Measurements from ENCODE around the gene CAMKK2. TPM values are rescaled to one million over a fixed set of nuclear protein-coding genes. Genes with fewer than 3 reads are reported as not detected.
"Not testable (repeated sequence)": the region's sequence is repeated elsewhere in the genome, so short reads cannot be mapped to it uniquely, and the experiment has no call there.

CAMKK2 gene
- total RNA-seq, 2 experiments from 2014 or later = 21.1 to 27.6 TPM

- CTCF ChIA-PET (ENCODE audit: unreplicated experiment) = no interaction called here
- DNase-seq (ENCODE audit: low spot score) = peak; percentile 90
- Histone ChIP-seq H4K20me1 (ENCODE audit: insufficient read depth, low read length) (no peaks in the 10 kb centered on the region), H3K4me1 (ENCODE audit: insufficient read depth, low read length, poor library complexity, severe bottlenecking) (peaks cover 10% of the 10 kb centered on the region), H3K4me3 (ENCODE audit: low read depth, low read length, poor library complexity, severe bottlenecking) (peak within 1 kb of the TSS; percentile 79), H3K4me2 (ENCODE audit: low read length) (peak within 1 kb of the TSS; percentile 71), H3K9me3 (ENCODE audit: low read length) (no peaks in the 10 kb centered on the region), H3K9me2 (ENCODE audit: insufficient read depth, low read length) (no peaks in the 10 kb centered on the region), H3K79me2 (ENCODE audit: insufficient read depth, low read depth, low read length) (no peaks in the 10 kb centered on the region), H3K36me3 (ENCODE audit: insufficient read depth, low read length) (no peaks in the 10 kb centered on the region), H2AFZ (ENCODE audit: low read length) (peak within 1 kb of the TSS; percentile 93), H3K27ac (ENCODE audit: low read depth, low read length, poor library complexity, severe bottlenecking) (peak within 1 kb of the TSS; percentile 45)
- no TSS peak for BruUV-seq (replicated peaks)
- TF ChIP-seq EZH2phosphoT487 (IDR thresholded peaks at IDR 0.05; ENCODE audit: borderline replicate concordance, low read depth, low read length) (no peak), CTCF (conservative IDR thresholded peaks at IDR 0.05; ENCODE audit: low read length) (peak; percentile 72)
- POLR2A ChIA-PET = interaction anchor here (0.6 to 0.7 kb wide), 2 partner anchors 25 to 822 kb away, joined by 3 read pairs; no protein-coding TSS in a partner anchor
- intact Hi-C loops (cut with micrococcal nuclease; ENCODE audit: unreplicated experiment) = loop anchor here (5.0 kb wide), 1 partner anchor 98 kb away; no protein-coding TSS in a partner anchor
Measured at GRCh38 chr12:121209624-121210572, 86.6 kb downstream of the CAMKK2 start, which contains the start of gene P2RX4. Gene P2RX4, plus strand, starts transcription at chr12:121210129. Its CDS starts 36 bp downstream, at chr12:121210165.

GRCh38 chr12:121209221-121209620, 87.3 kb downstream of the CAMKK2 start:
- Histone ChIP-seq H4K20me1 (ENCODE audit: insufficient read depth, low read length) (no peaks in the 10 kb centered on the region), H3K4me3 (ENCODE audit: low read depth, low read length, poor library complexity, severe bottlenecking) (peak overlapping the region; percentile 79), H3K4me2 (ENCODE audit: low read length) (peak overlapping the region; percentile 71), H3K79me2 (ENCODE audit: insufficient read depth, low read depth, low read length) (no peaks in the 10 kb centered on the region), H3K27ac (ENCODE audit: low read depth, low read length, poor library complexity, severe bottlenecking) (no peak overlapping the region), H3K9me3 (ENCODE audit: low read length) (no peaks in the 10 kb centered on the region), H2AFZ (ENCODE audit: low read length) (peak overlapping the region; percentile 93; the same call in 1 of the 2 replicates), H3K9me2 (ENCODE audit: insufficient read depth, low read length) (no peaks in the 10 kb centered on the region), H3K4me1 (ENCODE audit: insufficient read depth, low read length, poor library complexity, severe bottlenecking) (peaks cover 10% of the 10 kb centered on the region), H3K36me3 (ENCODE audit: insufficient read depth, low read length) (no peaks in the 10 kb centered on the region)
- POLR2A ChIA-PET = interaction anchor here (0.6 kb wide), 1 partner anchor 25 kb away, joined by 3 read pairs; no protein-coding TSS in a partner anchor
- TF ChIP-seq EZH2phosphoT487 (IDR thresholded peaks at IDR 0.05; ENCODE audit: borderline replicate concordance, low read depth, low read length) = no peak
- no peak for TF ChIP-seq CTCF (conservative IDR thresholded peaks at IDR 0.05; ENCODE audit: low read length)
- no peak for DNase-seq (ENCODE audit: low spot score)
- CTCF ChIA-PET (ENCODE audit: unreplicated experiment) = no interaction called here
- intact Hi-C loops (cut with micrococcal nuclease; ENCODE audit: unreplicated experiment) = loop anchor here (5.0 kb wide), 1 partner anchor 97 kb away; no protein-coding TSS in a partner anchor
- no TSS peak for BruUV-seq (replicated peaks)

GRCh38 chr12:121208571-121208970, 87.9 kb downstream of the CAMKK2 start:
- H3K4me2 ChIP-seq (ENCODE audit: low read length); H4K20me1 ChIP-seq (ENCODE audit: insufficient read depth, low read length); H3K4me3 ChIP-seq (ENCODE audit: low read depth, low read length, poor library complexity, severe bottlenecking); H2AFZ ChIP-seq (ENCODE audit: low read length); CTCF ChIA-PET (ENCODE audit: unreplicated experiment); H3K9me2 ChIP-seq (ENCODE audit: insufficient read depth, low read length); BruUV-seq (replicated peaks); H3K36me3 ChIP-seq (ENCODE audit: insufficient read depth, low read length); H3K79me2 ChIP-seq (ENCODE audit: insufficient read depth, low read depth, low read length); H3K9me3 ChIP-seq (ENCODE audit: low read length); H3K27ac ChIP-seq (ENCODE audit: low read depth, low read length, poor library complexity, severe bottlenecking); DNase-seq (ENCODE audit: low spot score): not testable (repeated sequence)
- peaks cover 10% of the 10 kb centered on the region for H3K4me1 ChIP-seq (ENCODE audit: insufficient read depth, low read length, poor library complexity, severe bottlenecking)
- intact Hi-C loops (cut with micrococcal nuclease; ENCODE audit: unreplicated experiment) = loop anchor here (5.0 kb wide), 1 partner anchor 96 kb away; no protein-coding TSS in a partner anchor
- POLR2A ChIA-PET = interaction anchor here (0.6 kb wide), 1 partner anchor 149 kb away, joined by 3 read pairs; no protein-coding TSS in a partner anchor
